ENCODE data around the gene DNMT3B.

DNMT3B gene

GRCh38 chr20:32767418-32768198 lies 5.4 kb downstream of the DNMT3B start:
- no peaks in the 10 kb centered on the region for H3K9me3 ChIP-seq (ENCODE audit: insufficient read depth, low read length)
- H3K27ac ChIP-seq (ENCODE audit: low read depth, low read length), result no peak overlapping the region
- H3K9me2 ChIP-seq (replicated peaks; ENCODE audit: insufficient read depth, low read length), result no peaks in the 10 kb centered on the region
- H4K20me1 ChIP-seq (ENCODE audit: low read depth, low read length), result no peaks in the 10 kb centered on the region
- TF ChIP-seq EZH2phosphoT487 (conservative IDR thresholded peaks at IDR 0.05; ENCODE audit: low read length), result no peak
- TF ChIP-seq CTCF (IDR thresholded peaks at IDR 0.05; ENCODE audit: insufficient read depth, low read length, poor library complexity, severe bottlenecking), result no peak
- peaks cover 3% of the 10 kb centered on the region; the same call in 1 of the 2 replicates for H3K79me2 ChIP-seq (ENCODE audit: insufficient read depth, low read length)
- no peak overlapping the region for H3K4me3 ChIP-seq (ENCODE audit: insufficient read depth, low read length, poor library complexity, severe bottlenecking)
- no peak overlapping the region for H3K9ac ChIP-seq (ENCODE audit: low read length)
- H2AFZ ChIP-seq (ENCODE audit: low read depth, low read length, severe bottlenecking), result no peak overlapping the region
- H3K4me2 ChIP-seq (ENCODE audit: low read depth, low read length, poor library complexity, severe bottlenecking), result no peak overlapping the region
- H3K36me3 ChIP-seq (ENCODE audit: low read length), result no peaks in the 10 kb centered on the region
- no peaks in the 10 kb centered on the region for H3F3A ChIP-seq (ENCODE audit: insufficient read depth)
- no peaks in the 10 kb centered on the region for H3K27me3 ChIP-seq (ENCODE audit: low read length)

GRCh38 chr20:32772046-32772445 lies 9.9 kb downstream of the DNMT3B start:
- Histone ChIP-seq H4K20me1 (ENCODE audit: low read depth, low read length) (no peaks in the 10 kb centered on the region), H3K36me3 (ENCODE audit: low read length) (no peaks in the 10 kb centered on the region), H2AFZ (ENCODE audit: low read depth, low read length, severe bottlenecking) (no peak overlapping the region), H3K4me2 (ENCODE audit: low read depth, low read length, poor library complexity, severe bottlenecking) (no peak overlapping the region), H3K27me3 (ENCODE audit: low read length) (no peaks in the 10 kb centered on the region), H3K79me2 (ENCODE audit: insufficient read depth, low read length) (no peaks in the 10 kb centered on the region), H3K4me3 (ENCODE audit: insufficient read depth, low read length, poor library complexity, severe bottlenecking) (no peak overlapping the region), H3F3A (ENCODE audit: insufficient read depth) (no peaks in the 10 kb centered on the region), H3K9ac (ENCODE audit: low read length) (no peak overlapping the region), H3K9me3 (ENCODE audit: insufficient read depth, low read length) (no peaks in the 10 kb centered on the region), H3K27ac (ENCODE audit: low read depth, low read length) (no peak overlapping the region), H3K9me2 (replicated peaks; ENCODE audit: insufficient read depth, low read length) (no peaks in the 10 kb centered on the region)
- TF ChIP-seq EZH2phosphoT487 (conservative IDR thresholded peaks at IDR 0.05; ENCODE audit: low read length) (no peak), CTCF (IDR thresholded peaks at IDR 0.05; ENCODE audit: insufficient read depth, low read length, poor library complexity, severe bottlenecking) (no peak)

DNA sequence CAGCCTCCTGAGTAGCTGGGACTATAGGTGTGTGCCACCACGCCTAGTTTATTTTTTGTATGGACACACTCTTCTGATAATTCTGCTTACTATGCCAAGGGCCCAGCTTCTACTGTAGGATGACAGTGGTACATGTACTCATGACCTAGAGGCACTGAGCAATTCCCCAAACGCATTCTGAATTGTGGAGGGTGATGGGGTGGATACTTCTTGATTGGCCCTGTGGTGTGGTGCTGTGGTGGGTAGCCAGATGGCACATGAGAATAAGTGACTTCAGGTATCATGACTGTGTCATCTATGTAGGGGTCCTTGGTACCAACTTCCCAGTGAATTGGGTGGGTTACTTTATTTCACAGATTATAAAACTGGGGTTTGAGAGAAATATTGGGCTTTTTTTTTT lies 11.0 kb downstream of the DNMT3B start:
- H4K20me1 ChIP-seq (ENCODE audit: low read depth, low read length), result no peaks in the 10 kb centered on the region
- no peak for TF ChIP-seq EZH2phosphoT487 (conservative IDR thresholded peaks at IDR 0.05; ENCODE audit: low read length)
- no peak for TF ChIP-seq CTCF (IDR thresholded peaks at IDR 0.05; ENCODE audit: insufficient read depth, low read length, poor library complexity, severe bottlenecking)
- no peak overlapping the region for H3K27ac ChIP-seq (ENCODE audit: low read depth, low read length)
- no peak overlapping the region for H2AFZ ChIP-seq (ENCODE audit: low read depth, low read length, severe bottlenecking)
- no peaks in the 10 kb centered on the region for H3K36me3 ChIP-seq (ENCODE audit: low read length)
- no peaks in the 10 kb centered on the region for H3K27me3 ChIP-seq (ENCODE audit: low read length)
- H3K4me2 ChIP-seq (ENCODE audit: low read depth, low read length, poor library complexity, severe bottlenecking), result no peak overlapping the region
- H3K79me2 ChIP-seq (ENCODE audit: insufficient read depth, low read length), result no peaks in the 10 kb centered on the region
- no peaks in the 10 kb centered on the region for H3F3A ChIP-seq (ENCODE audit: insufficient read depth)
- H3K4me3 ChIP-seq (ENCODE audit: insufficient read depth, low read length, poor library complexity, severe bottlenecking), result no peak overlapping the region
- no peaks in the 10 kb centered on the region for H3K9me2 ChIP-seq (replicated peaks; ENCODE audit: insufficient read depth, low read length)
- H3K9ac ChIP-seq (ENCODE audit: low read length), result no peak overlapping the region
- H3K9me3 ChIP-seq (ENCODE audit: insufficient read depth, low read length), result no peaks in the 10 kb centered on the region
